PFSK-1 (cell line): ENCODE measurements around the gene RIMS4. TPM values are rescaled to one million over a fixed set of nuclear protein-coding genes. Genes with fewer than 3 reads are reported as not detected.

Source experiments
- FOXP2 ChIP-seq: optimal IDR thresholded peaks from 2 replicates; pipeline ENCODE3; 2011; ENCODE audit warnings: borderline replicate concordance, control low read depth, inconsistent platforms; ENCODE audit not compliant: insufficient read depth; ENCODE audit errors: extremely low read length, extremely low read depth
- POLR2AphosphoS5 ChIP-seq: IDR thresholded peaks from 2 replicates; pipeline ENCODE4 v1.6.1; 2012; ENCODE audit warnings: low read depth, mild to moderate bottlenecking, control low read depth, low read length, moderate library complexity
- REST ChIP-seq, 2 experiments: IDR thresholded peaks; 2 replicates each; pipeline versions ENCODE4 v1.6.1 to v1.8.0; 2011 to 2012; ENCODE audit warnings: low read depth in 2 of 2, low read length in 2 of 2, control low read depth in 1 of 2, inconsistent platforms in 1 of 2, mild to moderate bottlenecking in 1 of 2, moderate library complexity in 1 of 2; ENCODE audit not compliant: insufficient read depth in 1 of 2
- SIN3A ChIP-seq: IDR thresholded peaks from 2 replicates; pipeline ENCODE4 v1.6.1; 2012; ENCODE audit warnings: mild to moderate bottlenecking, low read length, moderate library complexity, borderline replicate concordance; ENCODE audit not compliant: insufficient read depth
- TAF1 ChIP-seq: IDR thresholded peaks from 2 replicates; pipeline ENCODE4 v1.6.1; 2012; ENCODE audit warnings: low read length, control low read depth, borderline replicate concordance; ENCODE audit not compliant: insufficient read depth
- polyA plus RNA-seq: library from polyadenylated mRNA; unstranded; fragments of >200 nt; gene quantifications from one replicate; pipeline ENCODE4 v1.2.1, GENCODE V29; 2012; ENCODE audit warnings: low read depth, missing spikeins; ENCODE audit not compliant: insufficient read length

Gene RIMS4
- not detected for polyA plus RNA-seq

- TF ChIP-seq SIN3A (no peak), REST (IDR thresholded peaks at IDR 0.05; ENCODE audit: insufficient read depth in 1 of 2, low read depth in 2 of 2, low read length in 2 of 2) (no peak), FOXP2 (no peak), POLR2AphosphoS5 (no peak), TAF1 (no peak)
Observed at GRCh38 chr20:44810391-44811149, at the start of gene RIMS4. TSS of gene RIMS4 (minus strand) at chr20:44810546. CDS start at chr20:44810271, 275 bp downstream.

DNA sequence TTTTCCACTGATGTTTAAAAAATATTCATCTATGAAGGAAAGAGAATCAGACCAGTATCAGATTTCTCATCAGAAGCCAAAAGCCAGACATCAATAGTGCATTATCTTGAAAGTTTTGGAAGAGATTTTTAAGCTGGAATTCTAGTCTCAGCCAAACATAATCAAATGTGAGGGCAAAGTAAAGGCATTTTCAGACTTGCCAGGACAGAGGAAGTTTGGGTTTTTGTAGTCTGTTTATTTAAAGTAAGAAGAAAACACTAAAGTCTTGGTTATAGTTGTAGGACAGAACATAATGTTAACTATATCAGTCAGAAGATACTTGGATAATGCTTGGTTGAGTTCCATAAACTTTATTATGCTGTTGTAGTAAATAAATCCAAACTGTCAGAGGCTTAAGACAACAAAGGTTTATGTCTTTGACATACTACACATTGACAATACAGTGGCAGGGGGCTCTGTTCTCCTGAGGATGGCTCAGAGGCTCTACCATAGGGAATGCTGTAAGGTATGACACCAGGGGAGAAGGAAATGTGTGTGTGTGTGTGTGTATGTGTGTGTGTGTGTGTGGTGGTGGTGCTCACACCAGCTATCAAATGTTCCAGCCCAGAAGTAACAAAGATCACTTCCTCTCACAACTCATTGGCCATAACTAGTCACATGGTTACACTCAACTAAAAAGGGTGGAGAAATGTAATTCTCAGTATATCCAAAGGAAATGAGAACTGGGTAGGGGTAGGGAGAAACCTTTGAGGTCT lies 48.4 kb upstream of the RIMS4 start:
- no peak for TF ChIP-seq REST (IDR thresholded peaks at IDR 0.05; ENCODE audit: insufficient read depth in 1 of 2, low read depth in 2 of 2, low read length in 2 of 2)
- TF ChIP-seq SIN3A, result no peak

- TF ChIP-seq TAF1 (no peak), REST (IDR thresholded peaks at IDR 0.05; ENCODE audit: insufficient read depth in 1 of 2, low read depth in 2 of 2, low read length in 2 of 2) (no peak), POLR2AphosphoS5 (no peak), FOXP2 (no peak), SIN3A (no peak)
Observed at GRCh38 chr20:44856856-44857448, 46.6 kb upstream of the RIMS4 start.

- TF ChIP-seq REST (IDR thresholded peaks at IDR 0.05; ENCODE audit: insufficient read depth in 1 of 2, low read depth in 2 of 2, low read length in 2 of 2) (no peak), TAF1 (no peak), POLR2AphosphoS5 (no peak), SIN3A (no peak), FOXP2 (no peak)
Observed at GRCh38 chr20:44856442-44856841, 46.1 kb upstream of the RIMS4 start.
